Measurements from ENCODE around the gene TTYH1. TPM values are rescaled to one million over a fixed set of nuclear protein-coding genes. Genes with fewer than 3 reads are reported as not detected.

The TTYH1 gene
- total and polyA plus RNA-seq, 2 of the 4 experiments (the other 2 are of a cell fraction), result not detected

GRCh38 chr19:54424201-54424600 is 8.9 kb downstream of the TTYH1 start:
- no peak overlapping the region for H3K14ac ChIP-seq (replicated peaks; ENCODE audit: low read depth, low read length)
- peak overlapping the region; percentile 55 for H2AK9ac ChIP-seq (replicated peaks; ENCODE audit: low read depth, low read length, poor library complexity)
- no peak overlapping the region for H3K27ac ChIP-seq (ENCODE audit: insufficient read depth, low read length)
- H3K56ac ChIP-seq (ENCODE audit: extremely low read depth, insufficient read depth, low read length), result no peak overlapping the region
- H3K9ac ChIP-seq (ENCODE audit: low read depth, low read length), result no peak overlapping the region
- dilution Hi-C loops (cut with HindIII; ENCODE audit: low sequenced_read_pairs, unreplicated experiment), result no loop called here
- no peak overlapping the region for H2BK5ac ChIP-seq (ENCODE audit: low read depth, low read length, poor library complexity, severe bottlenecking)
- no peaks in the 10 kb centered on the region for H3K4me1 ChIP-seq (ENCODE audit: control insufficient read depth, insufficient read depth, low read length)
- no peaks in the 10 kb centered on the region for H4K20me1 ChIP-seq (ENCODE audit: insufficient read depth, low read length)
- no peak overlapping the region for H2BK120ac ChIP-seq (ENCODE audit: low read depth, low read length)
- TF ChIP-seq POLR2A (IDR thresholded peaks at IDR 0.05; ENCODE audit: low read depth, low read length), result no peak
- TF ChIP-seq, protein P1, sequence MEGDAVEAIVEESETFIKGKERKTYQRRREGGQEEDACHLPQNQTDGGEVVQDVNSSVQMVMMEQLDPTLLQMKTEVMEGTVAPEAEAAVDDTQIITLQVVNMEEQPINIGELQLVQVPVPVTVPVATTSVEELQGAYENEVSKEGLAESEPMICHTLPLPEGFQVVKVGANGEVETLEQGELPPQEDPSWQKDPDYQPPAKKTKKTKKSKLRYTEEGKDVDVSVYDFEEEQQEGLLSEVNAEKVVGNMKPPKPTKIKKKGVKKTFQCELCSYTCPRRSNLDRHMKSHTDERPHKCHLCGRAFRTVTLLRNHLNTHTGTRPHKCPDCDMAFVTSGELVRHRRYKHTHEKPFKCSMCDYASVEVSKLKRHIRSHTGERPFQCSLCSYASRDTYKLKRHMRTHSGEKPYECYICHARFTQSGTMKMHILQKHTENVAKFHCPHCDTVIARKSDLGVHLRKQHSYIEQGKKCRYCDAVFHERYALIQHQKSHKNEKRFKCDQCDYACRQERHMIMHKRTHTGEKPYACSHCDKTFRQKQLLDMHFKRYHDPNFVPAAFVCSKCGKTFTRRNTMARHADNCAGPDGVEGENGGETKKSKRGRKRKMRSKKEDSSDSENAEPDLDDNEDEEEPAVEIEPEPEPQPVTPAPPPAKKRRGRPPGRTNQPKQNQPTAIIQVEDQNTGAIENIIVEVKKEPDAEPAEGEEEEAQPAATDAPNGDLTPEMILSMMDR (conservative IDR thresholded peaks at IDR 0.05; ENCODE audit: low read depth, low read length), result no peak
- no peak for TF ChIP-seq NFE2L2 (IDR thresholded peaks at IDR 0.05; ENCODE audit: low read depth, low read length)
- TF ChIP-seq RFX5 (IDR thresholded peaks at IDR 0.05; ENCODE audit: low read depth, low read length), result no peak
- no peak for TF ChIP-seq USF2 (IDR thresholded peaks at IDR 0.05; ENCODE audit: low read depth, low read length)
- no peak for TF ChIP-seq SMC3 (IDR thresholded peaks at IDR 0.05; ENCODE audit: low read depth, low read length)
- no peak for TF ChIP-seq MAZ (IDR thresholded peaks at IDR 0.05; ENCODE audit: borderline replicate concordance, low read depth, low read length)
- no peaks in the 10 kb centered on the region for H3K79me1 ChIP-seq (ENCODE audit: low read depth in 1 of 2, low read length in 2 of 2)
- H2AK5ac ChIP-seq (ENCODE audit: low read depth, low read length), result no peak overlapping the region
- intact Hi-C loops (cut with micrococcal nuclease), result no loop called here
- no peak overlapping the region for H3K4me3 ChIP-seq (ENCODE audit: insufficient read depth, low read depth, low read length)
- no TSS peak for BruUV-seq (replicated peaks)
- ATAC-seq (ENCODE audit: low read depth) (no peak), DNase-seq (no peak)
- WGBS, 2 experiments (ENCODE audit: extremely low coverage in 2 of 2, insufficient read length in 1 of 2), result 88% methylated on average over 7 of the region's 14 CpGs; no CpG with 5 or more reads in 1 of the 2 experiments
- H3K9me3 ChIP-seq (ENCODE audit: control insufficient read depth, insufficient read depth, low read length), result no peaks in the 10 kb centered on the region
- no peak overlapping the region for H2BK20ac ChIP-seq (ENCODE audit: low read depth, low read length)
- H3K4ac ChIP-seq (ENCODE audit: low read depth, low read length), result no peak overlapping the region
- H3K9me1 ChIP-seq (ENCODE audit: insufficient read depth, low read length), result no peaks in the 10 kb centered on the region
- no peak overlapping the region for H3K18ac ChIP-seq (ENCODE audit: low read depth, low read length)
- H3K27me3 ChIP-seq (ENCODE audit: control insufficient read depth, insufficient read depth, low read length), result peaks cover 17% of the 10 kb centered on the region; the same call in 1 of the 2 replicates
- ChIA-PET POLR2A (ENCODE audit: unreplicated experiment) (no interaction called here), CTCF (no interaction called here)
- no peak overlapping the region for H4K91ac ChIP-seq (ENCODE audit: insufficient read depth, low read depth, low read length)
- H3K23ac ChIP-seq (ENCODE audit: low read depth, low read length), result no peak overlapping the region
- no peaks in the 10 kb centered on the region for H3K36me3 ChIP-seq (ENCODE audit: control insufficient read depth, insufficient read depth, low read length)
- H2AFZ ChIP-seq (replicated peaks; ENCODE audit: low read length, poor library complexity), result no peak overlapping the region
- in situ Hi-C loops (cut with MboI; ENCODE audit: low sequenced_read_pairs), result no loop called here
- no peak overlapping the region for H3K4me2 ChIP-seq (ENCODE audit: low read depth, low read length)
- no peak overlapping the region for H4K5ac ChIP-seq (ENCODE audit: low read depth, low read length)
- no peak overlapping the region for H4K8ac ChIP-seq (ENCODE audit: low read depth in 2 of 2, low read length in 2 of 2)
- H2BK15ac ChIP-seq (ENCODE audit: low read depth, low read length), result no peak overlapping the region

All from IMR-90 (cell line).